ENCODE measurements around the gene AHNAK2. TPM values are rescaled to one million over a fixed set of nuclear protein-coding genes. Genes with fewer than 3 reads are reported as not detected.

AHNAK2 gene
- total RNA-seq, 1 experiment from 2014 or later, result 45.0 TPM

DNA sequence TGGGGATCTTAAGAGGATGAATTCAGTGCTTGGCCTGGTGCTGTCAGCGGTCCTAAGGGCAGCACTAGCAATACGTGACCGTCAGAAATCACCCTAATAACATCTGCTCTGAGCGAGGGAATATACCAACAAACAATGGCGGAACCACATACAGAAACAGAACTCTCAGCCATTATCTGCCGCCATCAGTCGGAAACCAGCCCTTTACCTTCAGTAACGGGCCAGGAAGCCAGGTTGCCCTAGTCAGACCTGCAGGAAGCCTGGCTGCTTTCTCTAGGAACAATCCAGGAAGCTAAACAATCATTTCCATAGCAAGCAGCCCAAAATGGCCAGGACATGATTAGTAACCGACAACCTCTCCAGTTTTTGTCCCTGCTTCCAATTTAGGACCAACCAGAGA, 37.1 kb upstream of the AHNAK2 start (continued):
- TF ChIP-seq, protein P1, sequence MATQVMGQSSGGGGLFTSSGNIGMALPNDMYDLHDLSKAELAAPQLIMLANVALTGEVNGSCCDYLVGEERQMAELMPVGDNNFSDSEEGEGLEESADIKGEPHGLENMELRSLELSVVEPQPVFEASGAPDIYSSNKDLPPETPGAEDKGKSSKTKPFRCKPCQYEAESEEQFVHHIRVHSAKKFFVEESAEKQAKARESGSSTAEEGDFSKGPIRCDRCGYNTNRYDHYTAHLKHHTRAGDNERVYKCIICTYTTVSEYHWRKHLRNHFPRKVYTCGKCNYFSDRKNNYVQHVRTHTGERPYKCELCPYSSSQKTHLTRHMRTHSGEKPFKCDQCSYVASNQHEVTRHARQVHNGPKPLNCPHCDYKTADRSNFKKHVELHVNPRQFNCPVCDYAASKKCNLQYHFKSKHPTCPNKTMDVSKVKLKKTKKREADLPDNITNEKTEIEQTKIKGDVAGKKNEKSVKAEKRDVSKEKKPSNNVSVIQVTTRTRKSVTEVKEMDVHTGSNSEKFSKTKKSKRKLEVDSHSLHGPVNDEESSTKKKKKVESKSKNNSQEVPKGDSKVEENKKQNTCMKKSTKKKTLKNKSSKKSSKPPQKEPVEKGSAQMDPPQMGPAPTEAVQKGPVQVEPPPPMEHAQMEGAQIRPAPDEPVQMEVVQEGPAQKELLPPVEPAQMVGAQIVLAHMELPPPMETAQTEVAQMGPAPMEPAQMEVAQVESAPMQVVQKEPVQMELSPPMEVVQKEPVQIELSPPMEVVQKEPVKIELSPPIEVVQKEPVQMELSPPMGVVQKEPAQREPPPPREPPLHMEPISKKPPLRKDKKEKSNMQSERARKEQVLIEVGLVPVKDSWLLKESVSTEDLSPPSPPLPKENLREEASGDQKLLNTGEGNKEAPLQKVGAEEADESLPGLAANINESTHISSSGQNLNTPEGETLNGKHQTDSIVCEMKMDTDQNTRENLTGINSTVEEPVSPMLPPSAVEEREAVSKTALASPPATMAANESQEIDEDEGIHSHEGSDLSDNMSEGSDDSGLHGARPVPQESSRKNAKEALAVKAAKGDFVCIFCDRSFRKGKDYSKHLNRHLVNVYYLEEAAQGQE (IDR thresholded peaks at IDR 0.05; ENCODE audit: low read depth), result no peak
- no peak for TF ChIP-seq EZH2 (IDR thresholded peaks at IDR 0.05)
- TF ChIP-seq RAD21 (IDR thresholded peaks at IDR 0.05; ENCODE audit: low read depth), result no peak

DNA sequence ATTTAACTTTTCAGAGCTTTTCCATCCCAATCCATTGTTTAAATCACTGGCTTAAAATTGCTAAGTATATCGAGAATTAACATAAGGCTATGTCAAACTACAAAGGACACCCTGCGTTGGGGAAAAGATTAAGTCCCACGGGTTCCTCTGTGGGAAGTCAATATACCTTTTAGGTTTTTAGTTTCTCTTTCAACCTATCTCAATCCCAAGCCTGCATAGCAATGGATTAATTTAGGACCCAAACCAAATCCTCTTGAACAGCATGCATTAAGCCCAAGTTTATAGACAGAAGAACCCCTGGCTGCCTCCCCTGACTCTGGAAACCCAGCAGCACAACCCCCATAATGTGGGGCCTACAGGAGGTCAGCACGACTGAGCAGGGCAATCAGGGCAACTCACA, 36.5 kb upstream of the AHNAK2 start:
- ChIA-PET POLR2A (no interaction called here), RAD21 (ENCODE audit: low non-redundant PET in 1 of 2, low total read pairs in 2 of 2, uncharacterized antibody in 2 of 2, unreplicated experiment in 2 of 2) (no interaction called here), CTCF (no interaction called here)
- DNase-seq (ENCODE audit: low read depth, low spot score), result no peak
- Histone ChIP-seq H3K36me3 (ENCODE audit: control insufficient read depth in 1 of 2, insufficient read depth in 2 of 2, low read length in 2 of 2) (peaks cover 14 to 40% of the 10 kb centered on the region in 2 experiments; a peak in 3 of 4 replicates), H3K27me3 (ENCODE audit: insufficient read depth, low read length) (no peaks in the 10 kb centered on the region), H3K9ac (ENCODE audit: low read length) (no peak overlapping the region), H3K4me1 (ENCODE audit: control insufficient read depth in 1 of 2, insufficient read depth in 2 of 2, low read length in 2 of 2) (peaks cover 18 to 25% of the 10 kb centered on the region in 2 experiments), H3K4me3 (replicated peaks in 1 of 2; ENCODE audit: low read depth in 1 of 2, low read length in 2 of 2) (no peak overlapping the region), H3K9me2 (ENCODE audit: insufficient read depth) (no peaks in the 10 kb centered on the region), H3K9me3 (ENCODE audit: control insufficient read depth in 1 of 2, insufficient read depth in 1 of 2, low read depth in 1 of 2, low read length in 2 of 2) (no peaks in the 10 kb centered on the region), H3K79me2 (ENCODE audit: insufficient read depth, low read length) (peaks cover 100% of the 10 kb centered on the region), H4K20me1 (ENCODE audit: insufficient read depth) (peaks cover 45% of the 10 kb centered on the region; the same call in 1 of the 2 replicates), H2AFZ (ENCODE audit: low read depth, low read length, poor library complexity, severe bottlenecking) (no peak overlapping the region), H3K27ac (ENCODE audit: low read depth, low read length) (no peak overlapping the region; the same call in 1 of the 2 replicates), H3K4me2 (ENCODE audit: low read length) (no peak overlapping the region)
- no TSS peak for BruUV-seq (replicated peaks)
- intact Hi-C loops (cut with micrococcal nuclease), result no loop called here
- ATAC-seq, result no peak
- TF ChIP-seq ELF1 (IDR thresholded peaks at IDR 0.05; ENCODE audit: borderline replicate concordance, low read depth) (no peak), CBX3 (IDR thresholded peaks at IDR 0.05; ENCODE audit: low read depth) (no peak), FOSL1 (IDR thresholded peaks at IDR 0.05; ENCODE audit: low read depth) (no peak), SP1 (IDR thresholded peaks at IDR 0.05; ENCODE audit: low read depth) (no peak), EZH2 (IDR thresholded peaks at IDR 0.05) (no peak), JUND (IDR thresholded peaks at IDR 0.05) (no peak), EZH2phosphoT487 (IDR thresholded peaks at IDR 0.05; ENCODE audit: borderline replicate concordance) (no peak), TCF7L2 (IDR thresholded peaks at IDR 0.05; ENCODE audit: borderline replicate concordance, extremely low read depth, insufficient read depth, insufficient read length) (no peak), SRF (IDR thresholded peaks at IDR 0.05; ENCODE audit: low read depth) (no peak), POLR2A (IDR thresholded peaks at IDR 0.05; ENCODE audit: borderline replicate concordance, extremely low read depth, insufficient read depth, insufficient read length) (no peak), YY1 (IDR thresholded peaks at IDR 0.05; ENCODE audit: extremely low read depth, insufficient replicate concordance, low read depth, low read length) (no peak), ZFX (IDR thresholded peaks at IDR 0.05) (no peak), SIN3A (IDR thresholded peaks at IDR 0.05; ENCODE audit: low read depth) (no peak), EGR1 (IDR thresholded peaks at IDR 0.05; ENCODE audit: low read depth) (no peak), RAD21 (IDR thresholded peaks at IDR 0.05; ENCODE audit: low read depth) (no peak), CEBPB (IDR thresholded peaks at IDR 0.05; ENCODE audit: low read depth) (no peak)
- TF ChIP-seq, protein P2, sequence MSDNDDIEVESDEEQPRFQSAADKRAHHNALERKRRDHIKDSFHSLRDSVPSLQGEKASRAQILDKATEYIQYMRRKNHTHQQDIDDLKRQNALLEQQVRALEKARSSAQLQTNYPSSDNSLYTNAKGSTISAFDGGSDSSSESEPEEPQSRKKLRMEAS (IDR thresholded peaks at IDR 0.05), result no peak
- TF ChIP-seq, protein P1 (IDR thresholded peaks at IDR 0.05; ENCODE audit: low read depth), result no peak

Data from HCT116 (cell line).